Kidney capillary endothelial cell (primary cell): Measurements from ENCODE around the gene RPS6KA2.
"Not testable (repeated sequence)": the region's sequence is repeated elsewhere in the genome, so short reads cannot be mapped to it uniquely, and the experiment has no call there.

ENCODE experiments used
- DNase-seq: peaks from one replicate; pipeline ENCODE4 v3.0.0-alpha.2; 2018; ENCODE audit warnings: low spot score

The RPS6KA2 gene

GRCh38 chr6:166554316-166554715 is 72.7 kb downstream of the RPS6KA2 start:
- no peak for DNase-seq

DNA sequence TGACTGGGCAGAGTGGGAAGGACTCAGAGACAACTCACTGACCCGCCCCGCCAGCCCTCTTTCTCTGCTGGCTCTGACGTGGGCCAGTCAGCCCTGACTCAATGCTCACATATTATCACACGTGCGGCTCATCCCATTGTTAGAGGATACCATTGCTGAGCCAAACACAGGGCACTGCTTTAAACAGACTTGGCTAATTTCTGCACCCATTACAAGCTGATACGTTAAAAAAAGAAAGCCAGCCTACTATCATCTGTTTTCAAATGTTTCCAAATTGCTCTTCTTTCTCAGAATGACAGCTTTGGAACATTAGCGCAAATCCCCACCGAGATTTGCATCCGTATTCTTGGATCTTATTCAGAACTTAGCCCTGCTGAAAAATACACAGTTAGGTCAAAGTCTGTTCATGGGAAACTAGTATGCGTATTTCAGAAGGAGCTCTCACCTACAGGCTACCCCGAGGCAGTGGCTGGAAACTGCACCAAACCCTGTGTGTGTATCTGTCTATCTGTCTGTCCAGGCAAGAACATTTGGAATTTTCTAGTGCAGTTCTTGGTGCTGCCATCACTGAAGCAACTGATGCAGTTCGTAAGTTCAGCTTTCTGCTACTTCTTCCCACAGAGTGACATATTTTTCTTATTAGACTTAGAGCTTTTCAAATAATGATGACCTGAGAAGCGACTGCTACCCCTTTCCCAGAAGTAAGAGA is 73.3 kb downstream of the RPS6KA2 start:
- peak; percentile 83 for DNase-seq

DNA sequence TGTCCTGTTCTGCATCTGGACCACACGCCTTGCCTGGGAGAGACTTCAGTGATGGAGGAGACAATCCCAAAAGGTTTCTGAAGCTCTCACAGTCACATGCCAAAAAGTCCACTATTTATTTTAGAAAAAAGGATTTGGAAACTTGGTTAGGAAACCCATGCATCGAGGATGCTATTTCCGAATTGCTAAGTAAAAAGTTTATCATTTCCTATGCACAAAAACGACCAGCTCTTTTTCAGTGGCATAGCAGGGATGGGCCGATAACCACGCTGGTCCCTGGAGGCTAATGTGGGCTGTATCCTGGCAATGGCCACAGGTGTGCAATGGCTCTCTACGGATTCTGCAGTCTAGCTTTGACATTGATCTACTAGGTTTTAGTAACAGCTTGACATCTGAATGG is 74.5 kb downstream of the RPS6KA2 start:
- DNase-seq: no peak

DNA sequence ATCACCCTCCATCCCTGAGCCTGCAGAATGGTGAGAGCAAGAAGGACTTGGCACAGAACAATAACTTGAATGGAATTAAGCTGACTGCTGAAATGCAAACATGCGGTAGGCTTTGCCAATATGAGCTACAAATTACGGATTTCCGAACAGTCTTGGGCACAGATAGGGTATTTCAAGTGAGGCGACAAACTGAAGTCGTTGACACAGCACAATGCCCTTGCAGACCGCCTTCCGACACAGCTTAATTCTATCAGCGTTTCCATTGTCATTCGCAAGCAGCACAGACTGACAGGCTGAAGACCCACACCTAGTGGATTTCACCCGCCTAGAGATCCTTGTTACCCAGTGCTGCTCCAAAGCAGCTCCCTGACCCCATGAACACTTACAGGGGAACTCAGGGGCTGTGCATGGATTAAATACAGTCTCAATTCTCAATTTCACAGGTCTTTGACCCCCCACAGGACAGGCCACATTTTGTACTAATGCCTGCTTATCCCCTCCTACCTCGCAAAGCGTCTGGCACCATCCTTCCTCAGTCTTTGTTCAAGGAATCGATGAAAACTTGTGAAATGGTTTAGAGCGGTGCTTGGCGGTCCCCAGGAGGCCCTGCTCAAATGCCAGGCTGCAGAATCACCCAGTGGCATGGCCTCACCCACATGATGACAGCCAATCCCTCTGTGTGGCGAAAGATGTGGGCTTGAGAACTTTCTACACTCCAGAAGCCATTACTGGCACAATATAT is 75.1 kb downstream of the RPS6KA2 start:
- no peak for DNase-seq

- DNase-seq: no peak
Observed at GRCh38 chr6:166546653-166547052, 80.4 kb downstream of the RPS6KA2 start.

DNA sequence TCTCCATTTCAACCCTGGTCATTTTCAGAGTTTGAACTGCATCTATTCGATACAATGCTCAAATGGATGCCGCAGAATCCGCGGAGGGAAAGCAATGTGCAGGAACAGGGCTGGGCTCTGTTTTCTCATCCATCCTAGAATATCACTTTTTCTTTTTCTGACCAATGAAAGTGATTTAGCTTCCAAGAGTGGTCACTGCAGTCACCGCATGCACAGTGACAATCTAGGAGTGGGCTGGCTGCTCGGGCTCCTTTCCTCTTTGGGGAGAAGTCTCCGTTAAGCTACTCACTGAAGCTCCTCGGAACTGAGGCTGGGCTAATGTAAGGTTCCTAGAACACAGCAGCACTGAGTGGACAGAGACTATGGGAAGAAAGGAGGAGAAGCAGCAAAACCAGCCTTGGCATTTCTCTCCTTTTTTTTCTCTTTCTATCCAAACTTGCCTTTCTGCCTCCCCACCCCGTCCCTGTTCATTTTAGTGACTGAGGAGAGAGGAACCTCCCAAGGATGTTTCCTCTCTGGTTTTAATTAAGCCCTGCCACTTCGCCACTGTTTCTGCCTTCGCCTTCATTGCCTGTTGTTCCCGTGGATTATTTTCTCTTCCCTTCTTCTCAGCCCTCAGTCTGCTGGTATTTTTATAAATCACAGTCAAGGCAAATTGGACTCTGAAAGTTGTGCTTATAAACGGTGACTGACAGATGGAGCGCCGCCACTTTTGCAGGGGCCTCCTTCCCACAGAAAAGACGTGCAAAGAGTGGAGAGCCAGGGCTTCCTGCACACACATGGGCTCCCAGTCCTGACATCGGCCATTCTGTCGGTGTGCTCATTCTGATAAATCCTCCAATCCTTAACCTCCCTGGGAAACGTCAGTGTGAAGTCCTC is 81.7 kb downstream of the RPS6KA2 start:
- DNase-seq: no peak

DNA sequence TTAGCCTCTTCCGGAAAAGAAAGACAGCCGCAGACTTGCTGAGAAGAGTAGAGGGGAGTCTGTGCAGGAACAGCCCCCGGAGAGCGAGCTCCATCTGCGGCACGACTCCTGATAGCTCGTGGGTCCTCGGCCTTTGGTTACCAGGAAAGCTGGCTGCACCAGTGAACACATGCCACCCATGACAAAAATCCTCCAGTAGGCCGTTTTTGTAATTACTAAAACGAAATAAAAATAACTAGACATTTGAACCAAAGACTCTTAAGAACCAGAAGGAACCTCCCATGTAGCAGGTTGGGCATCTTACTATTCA is 82.8 kb downstream of the RPS6KA2 start:
- no peak for DNase-seq

- no peak for DNase-seq
Observed at GRCh38 chr6:166543603-166544295, 83.3 kb downstream of the RPS6KA2 start.

DNA sequence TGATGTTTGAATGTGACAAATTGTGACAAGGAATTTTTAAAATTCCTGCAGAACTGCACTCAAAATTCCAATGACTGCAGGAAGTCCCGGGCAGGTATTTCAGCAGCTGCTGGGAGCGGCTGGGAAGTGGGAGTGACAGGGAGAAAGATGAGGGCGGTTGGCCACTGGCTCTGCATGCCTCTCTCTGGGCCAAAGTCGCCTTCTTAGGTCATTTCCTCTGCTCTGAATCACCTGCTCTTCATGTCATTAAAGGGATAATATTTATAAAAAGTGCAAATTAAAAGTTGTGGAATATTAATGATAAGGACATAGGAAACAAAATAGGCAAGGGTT is 84.5 kb downstream of the RPS6KA2 start:
- DNase-seq: peak; percentile 58

- no peak for DNase-seq
Observed at GRCh38 chr6:166541876-166542579, 85.0 kb downstream of the RPS6KA2 start.

DNA sequence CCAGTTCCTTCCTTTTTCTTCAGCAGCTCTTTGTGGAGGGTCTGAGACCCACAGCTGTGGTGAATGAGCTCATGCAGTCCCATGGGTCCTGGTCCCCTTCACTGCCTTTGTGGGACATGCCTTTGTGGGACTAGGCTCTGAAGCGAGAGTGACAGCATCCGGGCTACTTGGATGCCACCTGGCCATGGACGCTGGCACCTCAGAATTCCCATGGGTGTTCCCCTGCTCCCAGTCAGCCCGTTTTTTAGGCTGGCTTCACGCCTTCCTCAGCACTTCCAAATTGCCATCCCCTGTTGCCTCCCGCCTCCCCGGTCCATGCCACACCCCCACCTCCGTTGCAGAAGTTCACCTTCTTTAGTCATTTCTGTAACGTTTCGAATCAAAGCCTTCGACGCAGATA is 85.7 kb downstream of the RPS6KA2 start:
- DNase-seq: no peak

- DNase-seq: no peak
Observed at GRCh38 chr6:166540631-166541331, 86.3 kb downstream of the RPS6KA2 start.

GRCh38 chr6:166539543-166539942 is 87.5 kb downstream of the RPS6KA2 start:
- DNase-seq: no peak

DNA sequence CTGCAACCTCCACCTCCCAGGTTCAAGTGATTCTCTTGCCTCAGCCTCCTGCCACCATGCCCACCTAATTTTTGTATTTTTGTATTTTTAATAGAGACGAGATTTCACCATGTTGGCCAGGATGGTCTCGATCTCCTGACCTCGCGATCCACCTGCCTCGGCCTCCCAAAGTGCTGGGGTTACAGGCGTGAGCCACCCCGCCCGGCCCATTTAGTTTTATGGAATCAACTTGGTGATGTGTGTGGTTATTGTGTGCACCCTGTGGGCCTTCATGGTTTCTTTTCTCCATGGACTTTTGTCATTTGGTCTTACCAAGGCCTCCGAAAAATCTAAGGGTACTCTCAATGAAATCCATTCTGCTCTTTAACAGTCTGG is 88.1 kb downstream of the RPS6KA2 start:
- DNase-seq: not testable (repeated sequence)

DNA sequence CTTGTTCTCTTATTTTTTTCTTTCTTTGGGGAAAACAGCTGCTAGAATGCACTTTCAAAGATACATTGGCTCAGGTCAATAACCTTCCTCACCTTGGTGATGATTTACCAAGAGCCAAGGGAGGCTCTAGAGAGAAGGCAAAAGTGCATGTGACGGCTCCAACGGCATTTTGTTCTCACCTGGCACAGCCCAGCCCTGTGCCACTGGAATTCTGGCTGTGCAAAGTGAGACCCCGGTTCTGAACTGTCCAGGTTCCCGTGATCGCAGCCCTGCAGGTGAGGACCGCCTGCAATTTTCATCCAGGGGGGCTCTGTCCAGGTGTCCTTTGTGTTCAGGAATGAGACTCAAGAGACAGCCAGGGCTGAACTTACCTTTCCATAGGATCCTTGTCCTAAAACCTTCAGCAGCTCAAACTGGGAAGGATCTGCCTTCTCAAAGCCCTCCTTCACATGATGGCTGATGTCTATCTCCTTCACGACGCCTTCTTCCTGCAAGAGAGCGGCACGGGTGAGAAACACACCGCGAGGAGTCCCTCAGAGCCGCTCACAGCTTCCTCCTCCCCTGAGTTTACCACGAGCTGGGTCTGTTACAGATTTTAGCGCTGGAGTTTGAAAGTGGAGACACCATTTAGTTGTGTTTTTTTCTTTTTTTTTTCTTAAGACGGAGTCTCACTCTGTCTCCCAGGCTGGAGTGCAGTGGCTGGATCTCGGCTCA is 88.6 kb downstream of the RPS6KA2 start:
- no peak for DNase-seq

DNA sequence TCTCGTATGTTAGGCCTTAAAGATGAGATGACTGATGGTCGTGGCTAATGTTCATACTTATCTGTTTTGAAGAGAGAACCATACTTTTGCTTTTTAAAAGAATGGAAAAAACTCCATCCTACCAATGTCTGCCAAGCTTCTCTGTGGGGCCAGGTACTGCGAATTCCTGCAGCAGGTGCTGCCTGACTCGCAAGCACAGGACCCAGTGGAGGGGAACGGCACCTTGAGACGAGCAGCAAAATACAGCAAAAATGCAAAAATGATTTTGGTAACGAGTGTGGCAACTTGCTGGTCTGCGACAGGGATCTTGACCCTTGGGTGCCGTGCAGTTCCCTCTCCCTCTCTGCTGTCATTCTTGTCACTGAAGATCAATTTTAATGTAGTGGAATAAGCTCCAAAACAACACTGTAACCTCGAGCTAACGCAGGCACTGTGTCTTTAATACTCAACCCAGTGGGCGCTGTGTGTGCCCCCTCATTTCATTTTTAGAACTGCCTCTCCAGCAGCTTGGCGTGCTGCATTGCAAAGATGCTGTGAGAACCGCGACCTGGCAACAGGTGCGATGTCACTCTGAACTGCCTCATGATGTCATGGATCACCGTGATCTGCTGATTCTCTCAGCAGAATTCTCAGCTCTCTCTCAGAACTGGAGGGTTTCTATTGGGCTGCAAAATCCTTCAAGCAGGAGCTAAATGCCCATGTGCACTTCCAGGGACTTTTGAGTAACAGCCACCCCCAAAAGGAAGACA is 92.2 kb downstream of the RPS6KA2 start:
- DNase-seq: no peak

- no peak for DNase-seq
Observed at GRCh38 chr6:166533205-166533824, 93.7 kb downstream of the RPS6KA2 start.

GRCh38 chr6:166532302-166532701 is 94.7 kb downstream of the RPS6KA2 start:
- DNase-seq: no peak
